Measurements from ENCODE around the gene CERK. TPM values are rescaled to one million over a fixed set of nuclear protein-coding genes. Genes with fewer than 3 reads are reported as not detected.

Gene CERK
- polyA plus RNA-seq, 1 of the 3 experiments (the other 2 are of a cell fraction) = 32.6 TPM

DNA sequence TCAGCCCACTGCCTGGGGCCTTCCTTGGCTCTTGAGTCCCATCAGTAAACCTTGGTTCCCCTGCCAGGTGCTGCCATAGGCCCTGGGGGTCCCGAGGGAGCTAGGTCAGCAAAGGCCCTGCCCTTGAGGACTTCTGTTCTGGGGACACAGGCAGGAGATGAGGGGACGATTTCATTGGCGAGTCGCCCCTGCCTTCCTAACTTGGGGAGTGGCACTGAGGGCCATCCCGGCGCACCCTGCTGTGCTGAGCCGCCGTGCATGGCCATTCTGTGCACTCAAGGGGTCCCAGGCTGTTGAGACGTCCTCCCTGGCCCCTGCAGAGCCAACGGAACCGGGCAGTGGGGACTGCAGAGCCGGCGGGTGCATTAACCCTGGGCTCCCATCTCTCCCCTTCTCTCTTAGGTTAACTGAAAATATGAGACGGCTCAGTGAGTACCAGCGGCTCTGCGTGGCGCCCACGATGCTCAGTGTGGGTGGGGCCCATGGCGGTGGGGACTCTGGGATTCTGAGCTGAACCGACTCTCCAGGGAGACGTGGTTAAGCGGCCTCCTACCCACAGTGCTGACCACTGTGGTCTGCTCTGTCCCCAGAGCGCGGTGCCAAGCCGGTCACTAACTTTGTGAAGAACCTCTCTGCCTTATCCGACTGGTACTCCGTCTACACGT lies 74.5 kb downstream of the CERK start:
- Histone ChIP-seq H3K9me2 (no peaks in the 10 kb centered on the region), H3K36me3 (replicated peaks in 1 of 2; ENCODE audit: control insufficient read depth in 1 of 2, insufficient read depth in 2 of 2, low read length in 1 of 2) (peaks cover 0 to 19% of the 10 kb centered on the region in 2 experiments), H3F3A (replicated peaks; ENCODE audit: insufficient read depth) (no peaks in the 10 kb centered on the region), H3K79me2 (ENCODE audit: insufficient read depth) (no peaks in the 10 kb centered on the region), H3K9ac (no peak overlapping the region), H3K4me1 (ENCODE audit: control insufficient read depth in 1 of 2, insufficient read depth in 2 of 2, low read depth in 1 of 2, low read length in 1 of 2) (peaks cover 0 to 50% of the 10 kb centered on the region in 2 experiments; a peak in 2 of 4 replicates), H3K9me3 (no peaks in the 10 kb centered on the region), H3K4me3 (ENCODE audit: low read depth in 2 of 2, low read length in 1 of 2) (no peak overlapping the region), H3K4me2 (no peak overlapping the region), H3K27ac (ENCODE audit: low read depth in 2 of 2, low read length in 1 of 2) (no peak overlapping the region), H4K20me1 (ENCODE audit: insufficient read depth) (peaks cover 5% of the 10 kb centered on the region; the same call in 1 of the 2 replicates), H2AFZ (ENCODE audit: low read depth) (no peak overlapping the region), H3K27me3 (ENCODE audit: insufficient read depth) (no peaks in the 10 kb centered on the region)
- TF ChIP-seq, protein P1, sequence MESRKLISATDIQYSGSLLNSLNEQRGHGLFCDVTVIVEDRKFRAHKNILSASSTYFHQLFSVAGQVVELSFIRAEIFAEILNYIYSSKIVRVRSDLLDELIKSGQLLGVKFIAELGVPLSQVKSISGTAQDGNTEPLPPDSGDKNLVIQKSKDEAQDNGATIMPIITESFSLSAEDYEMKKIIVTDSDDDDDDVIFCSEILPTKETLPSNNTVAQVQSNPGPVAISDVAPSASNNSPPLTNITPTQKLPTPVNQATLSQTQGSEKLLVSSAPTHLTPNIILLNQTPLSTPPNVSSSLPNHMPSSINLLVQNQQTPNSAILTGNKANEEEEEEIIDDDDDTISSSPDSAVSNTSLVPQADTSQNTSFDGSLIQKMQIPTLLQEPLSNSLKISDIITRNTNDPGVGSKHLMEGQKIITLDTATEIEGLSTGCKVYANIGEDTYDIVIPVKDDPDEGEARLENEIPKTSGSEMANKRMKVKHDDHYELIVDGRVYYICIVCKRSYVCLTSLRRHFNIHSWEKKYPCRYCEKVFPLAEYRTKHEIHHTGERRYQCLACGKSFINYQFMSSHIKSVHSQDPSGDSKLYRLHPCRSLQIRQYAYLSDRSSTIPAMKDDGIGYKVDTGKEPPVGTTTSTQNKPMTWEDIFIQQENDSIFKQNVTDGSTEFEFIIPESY (IDR thresholded peaks at IDR 0.05; ENCODE audit: borderline replicate concordance, low read depth) = no peak
- TF ChIP-seq FOXJ3 (CRISPR knock-in tag; IDR thresholded peaks at IDR 0.05) (no peak), ELF1 (IDR thresholded peaks at IDR 0.05) (no peak), CHD2 (IDR thresholded peaks at IDR 0.05; ENCODE audit: low read length, partially characterized antibody) (no peak), EZH2phosphoT487 (IDR thresholded peaks at IDR 0.05; ENCODE audit: borderline replicate concordance, low read depth) (no peak), JUND (IDR thresholded peaks at IDR 0.05) (no peak)
- TF ChIP-seq, protein P2, sequence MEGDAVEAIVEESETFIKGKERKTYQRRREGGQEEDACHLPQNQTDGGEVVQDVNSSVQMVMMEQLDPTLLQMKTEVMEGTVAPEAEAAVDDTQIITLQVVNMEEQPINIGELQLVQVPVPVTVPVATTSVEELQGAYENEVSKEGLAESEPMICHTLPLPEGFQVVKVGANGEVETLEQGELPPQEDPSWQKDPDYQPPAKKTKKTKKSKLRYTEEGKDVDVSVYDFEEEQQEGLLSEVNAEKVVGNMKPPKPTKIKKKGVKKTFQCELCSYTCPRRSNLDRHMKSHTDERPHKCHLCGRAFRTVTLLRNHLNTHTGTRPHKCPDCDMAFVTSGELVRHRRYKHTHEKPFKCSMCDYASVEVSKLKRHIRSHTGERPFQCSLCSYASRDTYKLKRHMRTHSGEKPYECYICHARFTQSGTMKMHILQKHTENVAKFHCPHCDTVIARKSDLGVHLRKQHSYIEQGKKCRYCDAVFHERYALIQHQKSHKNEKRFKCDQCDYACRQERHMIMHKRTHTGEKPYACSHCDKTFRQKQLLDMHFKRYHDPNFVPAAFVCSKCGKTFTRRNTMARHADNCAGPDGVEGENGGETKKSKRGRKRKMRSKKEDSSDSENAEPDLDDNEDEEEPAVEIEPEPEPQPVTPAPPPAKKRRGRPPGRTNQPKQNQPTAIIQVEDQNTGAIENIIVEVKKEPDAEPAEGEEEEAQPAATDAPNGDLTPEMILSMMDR (IDR thresholded peaks at IDR 0.05) = no peak
- ChIA-PET POLR2A (no interaction called here), CTCF (interaction anchor here (0.5 to 1.8 kb wide), 2 partner anchors 95 to 100 kb away, joined by 3 to 6 read pairs; no protein-coding TSS in a partner anchor)
- DNase-seq = no peak
- WGBS (ENCODE audit: low lambda C conversion rate) = 87% methylated on average over 22 of the region's 28 CpGs

DNA sequence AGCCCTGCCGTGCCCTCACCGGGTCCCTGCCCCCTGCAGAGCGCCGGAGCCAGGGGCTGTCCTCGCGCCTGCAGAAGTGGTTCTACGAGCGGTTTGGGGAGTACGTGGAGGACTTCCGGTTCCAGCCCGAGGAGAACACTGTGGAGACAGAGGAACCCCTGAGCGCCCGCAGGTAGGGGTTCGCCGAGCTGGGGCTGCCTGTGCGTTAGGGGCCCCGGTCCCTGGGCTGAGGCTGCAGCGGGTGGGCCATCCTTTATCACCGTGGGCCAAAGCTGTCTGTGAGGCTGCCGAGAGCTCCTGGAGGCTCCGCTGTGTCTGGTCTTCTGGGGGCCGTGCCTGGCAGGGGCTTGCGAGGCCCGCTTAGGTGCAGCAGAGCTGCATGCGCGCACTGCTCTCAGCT lies 75.1 kb downstream of the CERK start:
- H3K4me1 ChIP-seq (ENCODE audit: control insufficient read depth in 1 of 2, insufficient read depth in 2 of 2, low read depth in 1 of 2, low read length in 1 of 2) = peaks cover 0 to 53% of the 10 kb centered on the region in 2 experiments; a peak in 2 of 4 replicates
- no peaks in the 10 kb centered on the region for H3K9me2 ChIP-seq
- H4K20me1 ChIP-seq (ENCODE audit: insufficient read depth) = peaks cover 5% of the 10 kb centered on the region; the same call in 1 of the 2 replicates
- no peaks in the 10 kb centered on the region for H3K27me3 ChIP-seq (ENCODE audit: insufficient read depth)
- WGBS (ENCODE audit: low lambda C conversion rate) = 98% methylated on average over 8 of the region's 26 CpGs
- no peaks in the 10 kb centered on the region for H3F3A ChIP-seq (replicated peaks; ENCODE audit: insufficient read depth)
- TF ChIP-seq SMC3 (IDR thresholded peaks at IDR 0.05; ENCODE audit: low read depth, low read length) (no peak), CHD2 (IDR thresholded peaks at IDR 0.05; ENCODE audit: low read length, partially characterized antibody) (no peak), EP300 (IDR thresholded peaks at IDR 0.05; ENCODE audit: borderline replicate concordance in 1 of 2, low read depth in 1 of 2, low read length in 1 of 2) (no peak), POLR2AphosphoS5 (IDR thresholded peaks at IDR 0.05; ENCODE audit: low read depth, low read length) (no peak), MEF2A (IDR thresholded peaks at IDR 0.05; ENCODE audit: borderline replicate concordance, low read depth) (no peak), TCF12 (IDR thresholded peaks at IDR 0.05) (no peak), MXI1 (IDR thresholded peaks at IDR 0.05; ENCODE audit: low read depth, low read length) (no peak)
- TF ChIP-seq, protein P3, sequence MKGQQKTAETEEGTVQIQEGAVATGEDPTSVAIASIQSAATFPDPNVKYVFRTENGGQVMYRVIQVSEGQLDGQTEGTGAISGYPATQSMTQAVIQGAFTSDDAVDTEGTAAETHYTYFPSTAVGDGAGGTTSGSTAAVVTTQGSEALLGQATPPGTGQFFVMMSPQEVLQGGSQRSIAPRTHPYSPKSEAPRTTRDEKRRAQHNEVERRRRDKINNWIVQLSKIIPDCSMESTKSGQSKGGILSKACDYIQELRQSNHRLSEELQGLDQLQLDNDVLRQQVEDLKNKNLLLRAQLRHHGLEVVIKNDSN (IDR thresholded peaks at IDR 0.05; ENCODE audit: borderline replicate concordance, low read depth) = no peak
- TF ChIP-seq, protein P4, sequence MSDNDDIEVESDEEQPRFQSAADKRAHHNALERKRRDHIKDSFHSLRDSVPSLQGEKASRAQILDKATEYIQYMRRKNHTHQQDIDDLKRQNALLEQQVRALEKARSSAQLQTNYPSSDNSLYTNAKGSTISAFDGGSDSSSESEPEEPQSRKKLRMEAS (IDR thresholded peaks at IDR 0.05; ENCODE audit: low read depth) = no peak
- H3K27ac ChIP-seq (ENCODE audit: low read depth in 2 of 2, low read length in 1 of 2) = no peak overlapping the region
- DNase-seq = no peak
- H3K79me2 ChIP-seq (ENCODE audit: insufficient read depth) = no peaks in the 10 kb centered on the region
- ChIA-PET CTCF (interaction anchor here (1.8 kb wide), 1 partner anchor 100 kb away, joined by 6 read pairs; no protein-coding TSS in a partner anchor), POLR2A (no interaction called here)
- no peak overlapping the region for H3K4me2 ChIP-seq
- no peak overlapping the region for H2AFZ ChIP-seq (ENCODE audit: low read depth)
- no peak overlapping the region for H3K4me3 ChIP-seq (ENCODE audit: low read depth in 2 of 2, low read length in 1 of 2)
- H3K9ac ChIP-seq = no peak overlapping the region
- no peaks in the 10 kb centered on the region for H3K9me3 ChIP-seq
- H3K36me3 ChIP-seq (replicated peaks in 1 of 2; ENCODE audit: control insufficient read depth in 1 of 2, insufficient read depth in 2 of 2, low read length in 1 of 2) = peaks cover 0 to 16% of the 10 kb centered on the region in 2 experiments
